22Rv1 (cell line): ENCODE measurements around the gene THAP11.
A peak's percentile ranks its signal among the peaks of the same experiment; 100 is the strongest.

Source experiments
- H3K27ac ChIP-seq: fragments of 450-650 bp; 2 replicates; pipeline ENCODE4 v1.5.1; 2017
- CTCF ChIP-seq: fragments of 450-650 bp; IDR thresholded peaks from 2 replicates; pipeline ENCODE4 v1.5.1; 2017; ENCODE audit warnings: mild to moderate bottlenecking
- ZFX ChIP-seq: fragments of 450-650 bp; IDR thresholded peaks from 2 replicates; pipeline ENCODE4 v1.6.1; 2017; ENCODE audit warnings: antibody characterized with exemption, borderline replicate concordance

The THAP11 gene

GRCh38 chr16:67846320-67847063 lies 4.4 kb downstream of the THAP11 start, which contains the start of gene NUTF2:
Gene NUTF2, plus strand, starts transcription at chr16:67846933. Its CDS starts 18,198 bp downstream, at chr16:67865131.
- peak within 1 kb of the TSS; percentile 91 for H3K27ac ChIP-seq
- no peak for TF ChIP-seq ZFX
- TF ChIP-seq CTCF, result no peak

- peak within 1 kb of the TSS; percentile 91 for H3K27ac ChIP-seq
- TF ChIP-seq CTCF (no peak), ZFX (no peak)
Observed at GRCh38 chr16:67847064-67847861, 5.1 kb downstream of the THAP11 start, which contains the start of gene CENPT. Gene CENPT, minus strand, starts transcription at chr16:67847693. Its CDS starts 13,834 bp downstream, at chr16:67833859.

- no peak for TF ChIP-seq CTCF
- TF ChIP-seq ZFX, result no peak
- H3K27ac ChIP-seq, result peak overlapping the region; percentile 91
Observed at GRCh38 chr16:67848118-67848517, 6.0 kb downstream of the THAP11 start.

- no peak overlapping the region for H3K27ac ChIP-seq
- TF ChIP-seq CTCF (no peak), ZFX (no peak)
Observed at GRCh38 chr16:67853670-67854069, 11.6 kb downstream of the THAP11 start.

- H3K27ac ChIP-seq, result no peak overlapping the region
- TF ChIP-seq CTCF (no peak), ZFX (no peak)
Observed at GRCh38 chr16:67855789-67856188, 13.7 kb downstream of the THAP11 start.

GRCh38 chr16:67856927-67857546 lies 14.9 kb downstream of the THAP11 start:
- peak overlapping the region; percentile 40 for H3K27ac ChIP-seq
- TF ChIP-seq ZFX (no peak), CTCF (no peak)
